Right renal pelvis (tissue), 4 donors: ENCODE measurements around the gene ATP7B. TPM values are rescaled to one million over a fixed set of nuclear protein-coding genes. Genes with fewer than 3 reads are reported as not detected.

Source experiments
- DNase-seq, 4 donors: peaks; one replicate each; pipeline ENCODE4 v3.0.0-alpha.2; 2013; ENCODE audit warnings: low read depth in 4 of 4, low spot score in 3 of 4, missing footprints in 1 of 4
- polyA plus RNA-seq, 4 donors: library from polyadenylated mRNA; unstranded; fragments of 120-200 nt; gene quantifications; one replicate each; pipeline ENCODE4 v1.2.1, GENCODE V29; 2013; ENCODE audit not compliant: insufficient read length in 4 of 4

ATP7B gene
- polyA plus RNA-seq, 4 donors = 15.8 to 19.1 (median 18.3) TPM

- no peak for DNase-seq
Measured at GRCh38 chr13:51953347-51954195, 57.7 kb downstream of the ATP7B start.

GRCh38 chr13:51950722-51951121, 60.5 kb downstream of the ATP7B start:
- no peak for DNase-seq

- no peak for DNase-seq
Measured at GRCh38 chr13:51946163-51946669, 65.0 kb downstream of the ATP7B start.

GRCh38 chr13:51945149-51945548, 66.1 kb downstream of the ATP7B start:
- DNase-seq = no peak

- no peak for DNase-seq
Measured at GRCh38 chr13:51944428-51944827, 66.8 kb downstream of the ATP7B start.

- no peak for DNase-seq
Measured at GRCh38 chr13:51943721-51944120, 67.5 kb downstream of the ATP7B start.

GRCh38 chr13:51942189-51942588, 69.1 kb downstream of the ATP7B start:
- no peak for DNase-seq

GRCh38 chr13:51938454-51938853, 72.8 kb downstream of the ATP7B start:
- DNase-seq = no peak

- no peak for DNase-seq
Measured at GRCh38 chr13:51937320-51938290, 73.6 kb downstream of the ATP7B start.

GRCh38 chr13:51935326-51936171, 75.7 kb downstream of the ATP7B start:
- DNase-seq = no peak

GRCh38 chr13:51934461-51935087, 76.7 kb downstream of the ATP7B start:
- DNase-seq = no peak

- no peak for DNase-seq
Measured at GRCh38 chr13:51933466-51934058, 77.7 kb downstream of the ATP7B start.

- no peak for DNase-seq
Measured at GRCh38 chr13:51932231-51932630, 79.0 kb downstream of the ATP7B start.

GRCh38 chr13:51931606-51932005, 79.6 kb downstream of the ATP7B start:
- no peak for DNase-seq

GRCh38 chr13:51929699-51930098, 81.6 kb downstream of the ATP7B start:
- DNase-seq = no peak

GRCh38 chr13:51928231-51928630, 83.0 kb downstream of the ATP7B start:
- no peak for DNase-seq

- DNase-seq = no peak
Measured at GRCh38 chr13:51927129-51927528, 84.1 kb downstream of the ATP7B start.

GRCh38 chr13:51926528-51926885, 84.7 kb downstream of the ATP7B start:
- no peak for DNase-seq

- DNase-seq = no peak
Measured at GRCh38 chr13:51925865-51926527, 85.3 kb downstream of the ATP7B start.
